ENCODE measurements around the gene ACAP3. TPM values are rescaled to one million over a fixed set of nuclear protein-coding genes. Genes with fewer than 3 reads are reported as not detected.

The ACAP3 gene
- total RNA-seq, 1 donor from 2014 or later: 14.7 TPM

- no peak for DNase-seq (ENCODE audit: low read depth in 2 of 2)
Measured at GRCh38 chr1:1286313-1287261, 21.1 kb downstream of the ACAP3 start.

GRCh38 chr1:1285611-1286311 is 22.0 kb downstream of the ACAP3 start:
- DNase-seq (ENCODE audit: low read depth in 2 of 2): no peak

- no peak for DNase-seq (ENCODE audit: low read depth in 2 of 2)
Measured at GRCh38 chr1:1285102-1285571, 22.6 kb downstream of the ACAP3 start.

- DNase-seq (ENCODE audit: low read depth in 2 of 2): no peak
Measured at GRCh38 chr1:1284221-1285101, 23.3 kb downstream of the ACAP3 start.

GRCh38 chr1:1283821-1284220 is 23.9 kb downstream of the ACAP3 start:
- DNase-seq (ENCODE audit: low read depth in 2 of 2): no peak

- peak in 1 of 2 donors; percentile 68 for DNase-seq (ENCODE audit: low read depth in 2 of 2)
Measured at GRCh38 chr1:1282998-1283397, 24.7 kb downstream of the ACAP3 start.

GRCh38 chr1:1281533-1282321 is 26.0 kb downstream of the ACAP3 start:
- peak; percentile 51 to 83 for DNase-seq (ENCODE audit: low read depth in 2 of 2)

GRCh38 chr1:1280782-1281481 is 26.8 kb downstream of the ACAP3 start:
- DNase-seq (ENCODE audit: low read depth in 2 of 2): no peak

GRCh38 chr1:1279028-1279427 is 28.7 kb downstream of the ACAP3 start:
- no peak for DNase-seq (ENCODE audit: low read depth in 2 of 2)

GRCh38 chr1:1278620-1279019 is 29.1 kb downstream of the ACAP3 start:
- DNase-seq (ENCODE audit: low read depth in 2 of 2): no peak

- DNase-seq (ENCODE audit: low read depth in 2 of 2): peak in 1 of 2 donors; percentile 44
Measured at GRCh38 chr1:1275836-1276235, 31.9 kb downstream of the ACAP3 start.

- DNase-seq (ENCODE audit: low read depth in 2 of 2): no peak
Measured at GRCh38 chr1:1274931-1275431, 32.7 kb downstream of the ACAP3 start.

GRCh38 chr1:1274299-1274930 is 33.3 kb downstream of the ACAP3 start:
- no peak for DNase-seq (ENCODE audit: low read depth in 2 of 2)

GRCh38 chr1:1273512-1274298 is 34.0 kb downstream of the ACAP3 start, which contains the start of gene UBE2J2:
Gene UBE2J2 (minus strand): TSS chr1:1273854. CDS start chr1:1267992, 5,862 bp downstream.
- peak; percentile 96 to 97 for DNase-seq (ENCODE audit: low read depth in 2 of 2)

GRCh38 chr1:1273209-1273511 is 34.6 kb downstream of the ACAP3 start:
- peak; percentile 45 to 46 for DNase-seq (ENCODE audit: low read depth in 2 of 2)

- peak; percentile 47 to 65 for DNase-seq (ENCODE audit: low read depth in 2 of 2)
Measured at GRCh38 chr1:1272341-1273208, 35.2 kb downstream of the ACAP3 start.

- DNase-seq (ENCODE audit: low read depth in 2 of 2): peak in 1 of 2 donors; percentile 36
Measured at GRCh38 chr1:1270813-1271212, 36.9 kb downstream of the ACAP3 start.

GRCh38 chr1:1268284-1268682 is 39.4 kb downstream of the ACAP3 start:
- DNase-seq (ENCODE audit: low read depth in 2 of 2): no peak

Data from lung microvascular endothelial cell (primary cell).